Measurements from ENCODE around the gene P2RX6.

P2RX6 gene

GRCh38 chr22:20992456-20993303, 22.3 kb upstream of the P2RX6 start:
- Histone ChIP-seq H3K4me3 (ENCODE audit: low read depth in 1 of 2, low read length in 2 of 2) (no peak overlapping the region), H3K79me2 (ENCODE audit: insufficient read depth, low read length) (no peaks in the 10 kb centered on the region), H3K4me1 (ENCODE audit: insufficient read depth, low read length) (no peaks in the 10 kb centered on the region), H3K4me2 (ENCODE audit: insufficient read depth, low read length) (no peak overlapping the region), H3K27me3 (ENCODE audit: insufficient read depth, low read length, poor library complexity) (no peaks in the 10 kb centered on the region), H3K9me3 (ENCODE audit: insufficient read depth, low read length, severe bottlenecking) (no peaks in the 10 kb centered on the region), H3K9ac (ENCODE audit: low read depth, low read length) (no peak overlapping the region), H3K27ac (ENCODE audit: low read length) (no peak overlapping the region), H4K20me1 (ENCODE audit: insufficient read depth, low read length) (no peaks in the 10 kb centered on the region), H2AFZ (ENCODE audit: low read depth, low read length) (no peak overlapping the region), H3K36me3 (ENCODE audit: insufficient read depth, low read length) (peaks cover 82% of the 10 kb centered on the region)
- TF ChIP-seq, protein P1, sequence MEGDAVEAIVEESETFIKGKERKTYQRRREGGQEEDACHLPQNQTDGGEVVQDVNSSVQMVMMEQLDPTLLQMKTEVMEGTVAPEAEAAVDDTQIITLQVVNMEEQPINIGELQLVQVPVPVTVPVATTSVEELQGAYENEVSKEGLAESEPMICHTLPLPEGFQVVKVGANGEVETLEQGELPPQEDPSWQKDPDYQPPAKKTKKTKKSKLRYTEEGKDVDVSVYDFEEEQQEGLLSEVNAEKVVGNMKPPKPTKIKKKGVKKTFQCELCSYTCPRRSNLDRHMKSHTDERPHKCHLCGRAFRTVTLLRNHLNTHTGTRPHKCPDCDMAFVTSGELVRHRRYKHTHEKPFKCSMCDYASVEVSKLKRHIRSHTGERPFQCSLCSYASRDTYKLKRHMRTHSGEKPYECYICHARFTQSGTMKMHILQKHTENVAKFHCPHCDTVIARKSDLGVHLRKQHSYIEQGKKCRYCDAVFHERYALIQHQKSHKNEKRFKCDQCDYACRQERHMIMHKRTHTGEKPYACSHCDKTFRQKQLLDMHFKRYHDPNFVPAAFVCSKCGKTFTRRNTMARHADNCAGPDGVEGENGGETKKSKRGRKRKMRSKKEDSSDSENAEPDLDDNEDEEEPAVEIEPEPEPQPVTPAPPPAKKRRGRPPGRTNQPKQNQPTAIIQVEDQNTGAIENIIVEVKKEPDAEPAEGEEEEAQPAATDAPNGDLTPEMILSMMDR (IDR thresholded peaks at IDR 0.05; ENCODE audit: borderline replicate concordance, extremely low read depth, low read length, poor library complexity, severe bottlenecking), result no peak
- TF ChIP-seq EZH2 (IDR thresholded peaks at IDR 0.05; ENCODE audit: borderline replicate concordance, low read depth, low read length, severe bottlenecking), result no peak
- ATAC-seq (ENCODE audit: insufficient read depth, low read depth), result no peak
- no peak for DNase-seq

DNA sequence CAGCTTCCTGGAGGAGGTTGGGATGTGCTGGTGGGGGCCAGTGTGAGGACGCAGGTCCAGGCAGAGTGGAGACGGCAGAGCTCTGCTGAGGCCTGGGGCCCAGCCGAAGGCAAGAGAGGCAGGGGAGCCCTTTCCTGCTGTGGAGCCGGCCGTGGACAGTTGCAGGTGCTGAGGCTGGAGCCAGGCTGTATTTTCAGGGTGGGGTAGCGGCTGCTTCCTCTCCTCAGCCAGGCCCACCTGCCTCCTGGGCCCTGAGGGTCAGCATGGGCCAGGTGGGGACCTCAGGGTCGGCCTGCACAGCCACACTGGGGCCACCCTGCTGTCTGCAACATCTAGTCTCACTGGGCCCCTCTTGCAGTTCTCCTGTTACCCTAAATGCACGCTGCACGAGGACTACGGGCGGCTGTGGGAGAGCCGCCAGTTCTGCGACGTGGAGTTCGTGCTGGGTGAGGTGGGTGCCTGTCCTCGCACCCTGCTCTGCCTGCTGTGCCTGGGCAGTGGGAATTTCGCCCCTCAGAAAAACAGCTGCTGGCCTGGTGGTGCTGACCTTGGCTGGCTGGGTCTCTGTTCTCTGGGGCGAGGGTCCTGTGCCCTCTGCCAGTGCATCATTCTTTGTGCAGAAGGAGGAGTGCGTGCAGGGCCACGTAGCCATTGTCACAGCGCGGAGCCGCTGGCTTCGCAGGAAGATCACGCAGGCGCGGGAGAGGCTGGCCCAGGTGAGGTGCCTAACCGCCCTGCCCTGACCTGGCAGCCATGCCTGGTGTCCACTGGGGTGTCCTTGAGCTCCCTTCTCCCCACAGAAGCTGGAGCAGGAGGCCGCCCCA, 21.4 kb upstream of the P2RX6 start:
- no peak for DNase-seq
- Histone ChIP-seq H3K9ac (ENCODE audit: low read depth, low read length) (no peak overlapping the region), H3K4me2 (ENCODE audit: insufficient read depth, low read length) (no peak overlapping the region), H3K9me3 (ENCODE audit: insufficient read depth, low read length, severe bottlenecking) (no peaks in the 10 kb centered on the region), H4K20me1 (ENCODE audit: insufficient read depth, low read length) (peaks cover 6% of the 10 kb centered on the region; the same call in 1 of the 2 replicates), H3K36me3 (ENCODE audit: insufficient read depth, low read length) (peaks cover 84% of the 10 kb centered on the region), H3K4me3 (ENCODE audit: low read depth in 1 of 2, low read length in 2 of 2) (no peak overlapping the region), H3K4me1 (ENCODE audit: insufficient read depth, low read length) (no peaks in the 10 kb centered on the region), H3K27ac (ENCODE audit: low read length) (no peak overlapping the region), H3K79me2 (ENCODE audit: insufficient read depth, low read length) (no peaks in the 10 kb centered on the region), H2AFZ (ENCODE audit: low read depth, low read length) (no peak overlapping the region), H3K27me3 (ENCODE audit: insufficient read depth, low read length, poor library complexity) (no peaks in the 10 kb centered on the region)
- TF ChIP-seq, protein P1 (IDR thresholded peaks at IDR 0.05; ENCODE audit: borderline replicate concordance, extremely low read depth, low read length, poor library complexity, severe bottlenecking), result no peak
- no peak for TF ChIP-seq EZH2 (IDR thresholded peaks at IDR 0.05; ENCODE audit: borderline replicate concordance, low read depth, low read length, severe bottlenecking)
- no peak for ATAC-seq (ENCODE audit: insufficient read depth, low read depth)

GRCh38 chr22:20994128-20994901, 20.6 kb upstream of the P2RX6 start:
- Histone ChIP-seq H3K27ac (ENCODE audit: low read length) (no peak overlapping the region), H3K4me2 (ENCODE audit: insufficient read depth, low read length) (no peak overlapping the region), H3K4me1 (ENCODE audit: insufficient read depth, low read length) (no peaks in the 10 kb centered on the region), H3K79me2 (ENCODE audit: insufficient read depth, low read length) (peaks cover 3% of the 10 kb centered on the region; the same call in 1 of the 2 replicates), H4K20me1 (ENCODE audit: insufficient read depth, low read length) (peaks cover 9% of the 10 kb centered on the region; the same call in 1 of the 2 replicates), H3K9me3 (ENCODE audit: insufficient read depth, low read length, severe bottlenecking) (no peaks in the 10 kb centered on the region), H3K9ac (ENCODE audit: low read depth, low read length) (no peak overlapping the region), H3K27me3 (ENCODE audit: insufficient read depth, low read length, poor library complexity) (no peaks in the 10 kb centered on the region), H3K36me3 (ENCODE audit: insufficient read depth, low read length) (peaks cover 86% of the 10 kb centered on the region), H2AFZ (ENCODE audit: low read depth, low read length) (no peak overlapping the region), H3K4me3 (ENCODE audit: low read depth in 1 of 2, low read length in 2 of 2) (no peak overlapping the region)
- TF ChIP-seq, protein P1 (IDR thresholded peaks at IDR 0.05; ENCODE audit: borderline replicate concordance, extremely low read depth, low read length, poor library complexity, severe bottlenecking), result no peak
- TF ChIP-seq EZH2 (IDR thresholded peaks at IDR 0.05; ENCODE audit: borderline replicate concordance, low read depth, low read length, severe bottlenecking), result no peak
- DNase-seq, result no peak
- ATAC-seq (ENCODE audit: insufficient read depth, low read depth), result no peak

Data from DND-41 (cell line).